Activated CD4-positive, alpha-beta memory T cell treated with anti-CD3 and anti-CD28 coated beads for 36 hours (primary cell): Measurements from ENCODE around the gene FAM120A. TPM values are rescaled to one million over a fixed set of nuclear protein-coding genes. Genes with fewer than 3 reads are reported as not detected.

Experiments used
- CTCF ChIA-PET: fragments of 350-600 bp; sonication (Branson Sonifier 250); formaldehyde crosslinking; loops from one replicate; lab custom pipeline; 2021; ENCODE audit warnings: antibody characterized with exemption, inconsistent platforms; lab: Charles Lee
- POLR2A ChIA-PET: fragments of 350-600 bp; sonication (Branson Sonifier 250); formaldehyde crosslinking; loops from one replicate; lab custom pipeline; 2021; ENCODE audit warnings: antibody characterized with exemption; lab: Charles Lee
- DNase-seq: peaks from one replicate; pipeline ENCODE4 v3.0.0-alpha.2; 2020
- H3K27ac Mint-ChIP-seq: one replicate; pipeline ENCODE4 v1.8.0; 2021; ENCODE audit warnings: mixed read lengths
- H3K27me3 Mint-ChIP-seq: one replicate; pipeline ENCODE4 v1.8.0; 2021; ENCODE audit warnings: mixed read lengths
- H3K36me3 Mint-ChIP-seq: one replicate; pipeline ENCODE4 v1.8.0; 2021; ENCODE audit warnings: mixed read lengths
- H3K4me1 Mint-ChIP-seq: one replicate; pipeline ENCODE4 v1.8.0; 2021; ENCODE audit warnings: low read depth, mixed read lengths
- H3K4me3 Mint-ChIP-seq: one replicate; pipeline ENCODE4 v1.8.0; 2021; ENCODE audit warnings: mild to moderate bottlenecking, mixed read lengths
- H3K9me3 Mint-ChIP-seq: one replicate; pipeline ENCODE4 v1.8.0; 2021; ENCODE audit warnings: mixed read lengths
- intact Hi-C: fragments of 100-400 bp; cut with micrococcal nuclease; formaldehyde crosslinking; loops from one replicate; pipeline ENCODE4 v1.15.1; 2023
- total RNA-seq, 2 experiments: library from RNA; stranded (reverse); gene quantifications; one replicate each; pipeline ENCODE4 v1.2.3, GENCODE V29; 2021

FAM120A gene
- total RNA-seq, 2 experiments from 2014 or later, result 124 to 126 TPM

GRCh38 chr9:93520523-93520922, 69.0 kb downstream of the FAM120A start:
- DNase-seq, result no peak
- Mint-ChIP-seq H3K4me1 (peaks cover 6% of the 10 kb centered on the region), H3K27me3 (no peaks in the 10 kb centered on the region), H3K4me3 (no peak overlapping the region), H3K9me3 (no peaks in the 10 kb centered on the region), H3K27ac (no peak overlapping the region), H3K36me3 (peaks cover 24% of the 10 kb centered on the region)
- intact Hi-C loops, result no loop called here
- ChIA-PET CTCF (no interaction called here), POLR2A (no interaction called here)

GRCh38 chr9:93522736-93523135, 71.3 kb downstream of the FAM120A start:
- no peak overlapping the region for H3K27ac Mint-ChIP-seq

DNA sequence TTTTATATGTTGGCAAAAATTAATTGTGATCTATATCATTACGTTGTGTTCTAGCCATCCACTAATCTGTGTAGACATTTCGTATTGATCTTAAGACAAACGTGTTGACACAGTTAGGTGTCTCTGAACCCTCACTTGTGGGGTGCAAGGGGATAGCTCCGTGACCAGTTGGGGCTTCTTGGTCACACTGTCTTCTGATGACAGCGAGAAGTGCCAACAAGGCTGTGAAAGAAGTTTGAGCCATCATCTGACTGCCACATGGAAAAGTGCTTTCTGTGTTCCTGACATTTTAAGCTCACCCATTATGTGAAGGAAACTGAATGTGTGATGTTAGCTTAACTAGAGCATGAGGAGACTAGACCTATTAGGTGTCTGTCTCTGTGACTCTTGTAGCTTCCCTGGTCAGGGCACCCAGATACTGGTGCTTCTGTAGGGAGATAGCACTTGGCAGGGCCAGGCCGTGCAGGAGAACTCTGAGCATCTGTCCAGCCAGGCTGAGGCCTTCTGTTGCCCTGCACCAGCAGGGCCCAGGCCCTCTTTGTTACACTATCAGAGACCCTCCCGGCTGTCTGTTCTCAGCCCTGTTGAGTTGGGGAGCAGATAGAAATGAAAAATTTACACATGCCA, 72.1 kb downstream of the FAM120A start:
- CTCF ChIA-PET, result no interaction called here
- Mint-ChIP-seq H3K36me3 (peaks cover 33% of the 10 kb centered on the region), H3K27ac (no peak overlapping the region), H3K4me1 (peaks cover 4% of the 10 kb centered on the region), H3K9me3 (no peaks in the 10 kb centered on the region), H3K27me3 (no peaks in the 10 kb centered on the region), H3K4me3 (no peak overlapping the region)
- POLR2A ChIA-PET, result no interaction called here
- DNase-seq, result no peak
- intact Hi-C loops, result no loop called here

More at GRCh38 chr9:93522736-93523135, 71.3 kb downstream of the FAM120A start:
- CTCF ChIA-PET, result no interaction called here
- peaks cover 29% of the 10 kb centered on the region for H3K36me3 Mint-ChIP-seq
- no peak overlapping the region for H3K4me3 Mint-ChIP-seq
- H3K9me3 Mint-ChIP-seq, result no peaks in the 10 kb centered on the region
- no peak for DNase-seq
- H3K27me3 Mint-ChIP-seq, result no peaks in the 10 kb centered on the region
- H3K4me1 Mint-ChIP-seq, result peaks cover 4% of the 10 kb centered on the region
- POLR2A ChIA-PET, result no interaction called here
- intact Hi-C loops, result no loop called here

GRCh38 chr9:93525476-93525875, 74.0 kb downstream of the FAM120A start:
- intact Hi-C loops, result no loop called here

DNA sequence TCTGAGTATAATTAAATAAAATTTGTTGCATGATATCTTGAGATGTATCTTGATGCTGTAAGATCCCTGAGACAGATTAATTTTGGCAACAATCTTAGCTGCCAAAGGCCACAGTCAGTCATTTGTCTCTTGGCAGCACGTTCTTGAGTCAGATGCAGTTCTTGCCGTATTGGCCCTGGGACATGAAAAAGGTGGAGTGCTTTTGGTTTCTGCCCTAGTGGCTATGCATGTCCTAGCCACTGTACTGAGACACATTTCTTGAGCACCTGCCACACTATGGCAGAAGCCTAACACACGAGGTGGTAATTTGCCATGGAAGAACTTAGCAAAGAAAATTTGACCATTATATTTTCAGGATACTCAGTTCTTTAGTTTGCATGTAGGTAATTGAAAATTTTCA, 79.9 kb downstream of the FAM120A start:
- Mint-ChIP-seq H3K27me3 (no peaks in the 10 kb centered on the region), H3K9me3 (no peaks in the 10 kb centered on the region), H3K4me3 (no peak overlapping the region), H3K27ac (no peak overlapping the region), H3K36me3 (peaks cover 54% of the 10 kb centered on the region), H3K4me1 (peaks cover 8% of the 10 kb centered on the region)
- DNase-seq, result no peak
- ChIA-PET CTCF (no interaction called here), POLR2A (no interaction called here)
- intact Hi-C loops, result no loop called here

More at GRCh38 chr9:93525476-93525875, 74.0 kb downstream of the FAM120A start:
- H3K27ac Mint-ChIP-seq, result no peak overlapping the region
- H3K36me3 Mint-ChIP-seq, result peaks cover 37% of the 10 kb centered on the region
- H3K9me3 Mint-ChIP-seq, result no peaks in the 10 kb centered on the region
- H3K4me1 Mint-ChIP-seq, result peaks cover 3% of the 10 kb centered on the region
- no peak overlapping the region for H3K4me3 Mint-ChIP-seq
- ChIA-PET CTCF (no interaction called here), POLR2A (no interaction called here)
- no peak for DNase-seq
- H3K27me3 Mint-ChIP-seq, result no peaks in the 10 kb centered on the region

DNA sequence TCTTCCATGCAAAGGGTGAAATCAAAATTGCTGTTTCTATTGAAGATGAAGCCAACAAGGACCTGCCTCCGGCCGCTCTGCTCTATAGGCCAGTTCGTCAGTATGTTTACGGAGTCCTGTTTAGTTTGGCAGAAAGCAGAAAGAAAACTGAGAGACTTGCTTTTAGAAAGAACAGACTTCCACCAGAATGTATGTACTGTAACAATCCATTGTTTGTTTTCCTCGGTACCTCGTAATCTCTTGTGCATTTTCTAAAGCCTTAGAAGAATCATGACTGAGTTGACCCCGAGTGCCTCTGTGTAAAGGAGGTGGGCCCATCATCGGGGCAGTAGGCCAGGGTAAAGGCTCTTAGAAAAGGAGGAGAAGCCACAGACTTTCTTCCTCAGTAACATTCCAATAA, 80.7 kb downstream of the FAM120A start:
- Mint-ChIP-seq H3K4me1 (peaks cover 8% of the 10 kb centered on the region), H3K27ac (no peak overlapping the region), H3K27me3 (no peaks in the 10 kb centered on the region), H3K4me3 (no peak overlapping the region), H3K9me3 (no peaks in the 10 kb centered on the region), H3K36me3 (peaks cover 48% of the 10 kb centered on the region)
- ChIA-PET CTCF (no interaction called here), POLR2A (no interaction called here)
- intact Hi-C loops, result no loop called here
- no peak for DNase-seq

DNA sequence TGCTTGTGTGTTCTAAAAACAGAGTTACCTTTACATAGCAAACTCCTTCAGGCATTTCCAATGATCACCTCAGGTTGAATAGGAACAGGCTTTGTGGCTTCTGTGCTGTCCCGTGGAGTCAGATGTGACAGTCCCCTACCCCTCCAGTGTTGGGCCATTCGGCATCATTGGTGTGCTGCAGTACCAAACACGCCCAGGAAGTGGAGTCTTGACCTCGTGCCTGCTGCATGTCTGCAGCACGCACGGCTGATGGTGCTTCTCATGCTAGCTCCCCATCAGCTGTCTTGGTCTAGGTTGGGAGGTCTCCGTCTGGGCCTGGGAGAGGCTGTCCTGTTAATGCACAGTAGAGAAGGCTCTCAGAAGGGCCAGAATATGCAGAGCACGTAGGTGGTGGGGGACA, 82.4 kb downstream of the FAM120A start:
- Mint-ChIP-seq H3K4me3 (no peak overlapping the region), H3K36me3 (peaks cover 49% of the 10 kb centered on the region), H3K4me1 (peaks cover 8% of the 10 kb centered on the region), H3K27me3 (no peaks in the 10 kb centered on the region), H3K9me3 (no peaks in the 10 kb centered on the region), H3K27ac (no peak overlapping the region)
- DNase-seq, result no peak
- intact Hi-C loops, result no loop called here
- ChIA-PET POLR2A (no interaction called here), CTCF (interaction anchor here (0.9 kb wide), 1 partner anchor 31 kb away, joined by 3 read pairs; no protein-coding TSS in a partner anchor)

DNA sequence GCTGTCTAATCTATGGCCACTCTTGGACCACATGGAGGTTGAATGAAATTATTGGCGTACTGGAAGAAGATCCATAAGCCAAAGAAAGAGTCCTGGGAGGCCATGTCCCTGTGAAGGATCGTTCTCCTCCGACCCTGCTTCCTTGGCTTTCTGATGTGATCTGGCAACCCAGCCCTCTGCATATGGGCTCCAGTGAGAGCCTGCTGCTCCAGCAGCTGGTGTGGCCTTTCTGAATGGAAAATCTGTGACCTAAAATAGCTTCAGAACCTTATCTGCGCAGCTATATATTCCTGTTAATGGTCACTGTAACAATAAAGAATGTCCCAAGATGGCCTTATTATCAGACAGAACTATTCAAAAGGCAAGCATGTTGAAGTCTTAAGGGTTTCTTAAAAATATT, 84.7 kb downstream of the FAM120A start:
- ChIA-PET POLR2A (no interaction called here), CTCF (interaction anchor here (0.7 kb wide), 1 partner anchor 30 kb away, joined by 4 read pairs; no protein-coding TSS in a partner anchor)
- DNase-seq, result no peak
- Mint-ChIP-seq H3K27me3 (no peaks in the 10 kb centered on the region), H3K9me3 (no peaks in the 10 kb centered on the region), H3K27ac (no peak overlapping the region), H3K36me3 (peaks cover 40% of the 10 kb centered on the region), H3K4me3 (no peak overlapping the region), H3K4me1 (peaks cover 8% of the 10 kb centered on the region)
- intact Hi-C loops, result no loop called here

GRCh38 chr9:93536874-93537273, 85.4 kb downstream of the FAM120A start:
- no peaks in the 10 kb centered on the region for H3K9me3 Mint-ChIP-seq
- no peaks in the 10 kb centered on the region for H3K27me3 Mint-ChIP-seq
- intact Hi-C loops, result no loop called here
- no peak overlapping the region for H3K4me3 Mint-ChIP-seq
- no peak for DNase-seq
- ChIA-PET POLR2A (no interaction called here), CTCF (no interaction called here)
- peaks cover 37% of the 10 kb centered on the region for H3K36me3 Mint-ChIP-seq
- H3K27ac Mint-ChIP-seq, result no peak overlapping the region
- peaks cover 8% of the 10 kb centered on the region for H3K4me1 Mint-ChIP-seq

GRCh38 chr9:93540305-93540704, 88.8 kb downstream of the FAM120A start:
- Mint-ChIP-seq H3K9me3 (no peaks in the 10 kb centered on the region), H3K4me3 (no peak overlapping the region), H3K27me3 (no peaks in the 10 kb centered on the region), H3K36me3 (peaks cover 26% of the 10 kb centered on the region), H3K27ac (no peak overlapping the region), H3K4me1 (peaks cover 4% of the 10 kb centered on the region)
- CTCF ChIA-PET, result no interaction called here
- intact Hi-C loops, result no loop called here
- DNase-seq, result no peak
- POLR2A ChIA-PET, result no interaction called here

- Mint-ChIP-seq H3K36me3 (peaks cover 29% of the 10 kb centered on the region), H3K27me3 (no peaks in the 10 kb centered on the region), H3K4me3 (no peak overlapping the region), H3K27ac (no peak overlapping the region), H3K9me3 (no peaks in the 10 kb centered on the region), H3K4me1 (peaks cover 4% of the 10 kb centered on the region)
- ChIA-PET POLR2A (no interaction called here), CTCF (no interaction called here)
- no peak for DNase-seq
- intact Hi-C loops, result no loop called here
These were observed 89.5 kb downstream of the FAM120A start for GRCh38 chr9:93541005-93541404.

GRCh38 chr9:93541581-93542349, 90.3 kb downstream of the FAM120A start:
- H3K4me3 Mint-ChIP-seq, result no peak overlapping the region
- no peak overlapping the region for H3K27ac Mint-ChIP-seq
- peaks cover 4% of the 10 kb centered on the region for H3K4me1 Mint-ChIP-seq
- ChIA-PET CTCF (no interaction called here), POLR2A (no interaction called here)
- H3K36me3 Mint-ChIP-seq, result peaks cover 36% of the 10 kb centered on the region
- H3K9me3 Mint-ChIP-seq, result no peaks in the 10 kb centered on the region
- no peak for DNase-seq
- H3K27me3 Mint-ChIP-seq, result no peaks in the 10 kb centered on the region
- intact Hi-C loops, result no loop called here

GRCh38 chr9:93543117-93543516, 91.6 kb downstream of the FAM120A start:
- no peaks in the 10 kb centered on the region for H3K9me3 Mint-ChIP-seq
- H3K4me3 Mint-ChIP-seq, result no peak overlapping the region
- CTCF ChIA-PET, result no interaction called here
- intact Hi-C loops, result no loop called here
- peak overlapping the region; percentile 23 for H3K27ac Mint-ChIP-seq
- H3K27me3 Mint-ChIP-seq, result no peaks in the 10 kb centered on the region
- H3K4me1 Mint-ChIP-seq, result peaks cover 4% of the 10 kb centered on the region
- POLR2A ChIA-PET, result no interaction called here
- DNase-seq, result no peak
- H3K36me3 Mint-ChIP-seq, result peaks cover 40% of the 10 kb centered on the region
